ENCODE measurements around the gene SIGLEC11.

Gene SIGLEC11

DNA sequence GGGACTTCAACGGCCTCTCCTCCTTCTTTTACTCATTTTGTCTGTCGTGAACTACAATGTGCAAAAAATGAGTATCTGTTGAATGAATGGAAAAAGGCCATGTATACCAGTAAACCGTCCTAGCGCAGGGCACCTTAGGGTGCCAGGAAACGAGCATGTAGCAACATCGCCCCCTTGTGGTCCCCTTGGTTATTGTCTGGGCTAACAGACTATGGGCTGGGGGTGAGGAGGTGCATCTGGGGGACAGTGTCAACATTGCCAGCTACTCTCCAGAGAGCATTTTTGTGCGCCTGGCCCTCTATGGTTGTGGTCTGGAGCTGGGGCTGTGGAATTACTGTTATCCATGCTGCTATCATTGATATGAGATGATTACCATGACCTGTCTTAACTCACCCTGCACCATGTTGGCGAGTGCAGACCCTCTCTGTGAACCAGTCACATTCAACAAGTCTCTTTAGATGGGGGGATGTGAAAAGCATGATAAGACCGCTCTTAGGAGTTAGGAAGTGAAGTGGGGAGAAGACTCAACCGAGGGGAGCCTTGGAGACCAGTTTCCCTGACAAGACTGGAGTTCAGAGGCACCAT lies 22.8 kb upstream of the SIGLEC11 start:
- Histone ChIP-seq H3K4me3 (ENCODE audit: low read depth, low read length, poor library complexity, severe bottlenecking) (no peak overlapping the region), H3K27me3 (ENCODE audit: insufficient read depth, low read length) (no peaks in the 10 kb centered on the region), H2AFZ (ENCODE audit: low read length) (no peak overlapping the region), H4K20me1 (ENCODE audit: insufficient read depth, low read length) (no peaks in the 10 kb centered on the region), H3K9me3 (ENCODE audit: low read length) (no peaks in the 10 kb centered on the region), H3K36me3 (ENCODE audit: insufficient read depth, low read length) (peaks cover 5% of the 10 kb centered on the region; the same call in 1 of the 2 replicates), H3K79me2 (ENCODE audit: insufficient read depth, low read length) (no peaks in the 10 kb centered on the region), H3K27ac (ENCODE audit: low read depth, low read length, poor library complexity, severe bottlenecking) (no peak overlapping the region), H3K4me2 (ENCODE audit: low read length) (no peak overlapping the region), H3K9me2 (ENCODE audit: low read depth, low read length) (no peaks in the 10 kb centered on the region), H3F3A (ENCODE audit: insufficient read depth, low read length) (no peaks in the 10 kb centered on the region), H3K4me1 (ENCODE audit: insufficient read depth, low read length, severe bottlenecking) (no peaks in the 10 kb centered on the region), H3K9ac (ENCODE audit: low read length) (no peak overlapping the region)
- TF ChIP-seq, protein P1, sequence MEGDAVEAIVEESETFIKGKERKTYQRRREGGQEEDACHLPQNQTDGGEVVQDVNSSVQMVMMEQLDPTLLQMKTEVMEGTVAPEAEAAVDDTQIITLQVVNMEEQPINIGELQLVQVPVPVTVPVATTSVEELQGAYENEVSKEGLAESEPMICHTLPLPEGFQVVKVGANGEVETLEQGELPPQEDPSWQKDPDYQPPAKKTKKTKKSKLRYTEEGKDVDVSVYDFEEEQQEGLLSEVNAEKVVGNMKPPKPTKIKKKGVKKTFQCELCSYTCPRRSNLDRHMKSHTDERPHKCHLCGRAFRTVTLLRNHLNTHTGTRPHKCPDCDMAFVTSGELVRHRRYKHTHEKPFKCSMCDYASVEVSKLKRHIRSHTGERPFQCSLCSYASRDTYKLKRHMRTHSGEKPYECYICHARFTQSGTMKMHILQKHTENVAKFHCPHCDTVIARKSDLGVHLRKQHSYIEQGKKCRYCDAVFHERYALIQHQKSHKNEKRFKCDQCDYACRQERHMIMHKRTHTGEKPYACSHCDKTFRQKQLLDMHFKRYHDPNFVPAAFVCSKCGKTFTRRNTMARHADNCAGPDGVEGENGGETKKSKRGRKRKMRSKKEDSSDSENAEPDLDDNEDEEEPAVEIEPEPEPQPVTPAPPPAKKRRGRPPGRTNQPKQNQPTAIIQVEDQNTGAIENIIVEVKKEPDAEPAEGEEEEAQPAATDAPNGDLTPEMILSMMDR (IDR thresholded peaks at IDR 0.05; ENCODE audit: low read length): peak; percentile 96
- no peak for TF ChIP-seq EZH2 (IDR thresholded peaks at IDR 0.05; ENCODE audit: borderline replicate concordance, low read length)

DNA sequence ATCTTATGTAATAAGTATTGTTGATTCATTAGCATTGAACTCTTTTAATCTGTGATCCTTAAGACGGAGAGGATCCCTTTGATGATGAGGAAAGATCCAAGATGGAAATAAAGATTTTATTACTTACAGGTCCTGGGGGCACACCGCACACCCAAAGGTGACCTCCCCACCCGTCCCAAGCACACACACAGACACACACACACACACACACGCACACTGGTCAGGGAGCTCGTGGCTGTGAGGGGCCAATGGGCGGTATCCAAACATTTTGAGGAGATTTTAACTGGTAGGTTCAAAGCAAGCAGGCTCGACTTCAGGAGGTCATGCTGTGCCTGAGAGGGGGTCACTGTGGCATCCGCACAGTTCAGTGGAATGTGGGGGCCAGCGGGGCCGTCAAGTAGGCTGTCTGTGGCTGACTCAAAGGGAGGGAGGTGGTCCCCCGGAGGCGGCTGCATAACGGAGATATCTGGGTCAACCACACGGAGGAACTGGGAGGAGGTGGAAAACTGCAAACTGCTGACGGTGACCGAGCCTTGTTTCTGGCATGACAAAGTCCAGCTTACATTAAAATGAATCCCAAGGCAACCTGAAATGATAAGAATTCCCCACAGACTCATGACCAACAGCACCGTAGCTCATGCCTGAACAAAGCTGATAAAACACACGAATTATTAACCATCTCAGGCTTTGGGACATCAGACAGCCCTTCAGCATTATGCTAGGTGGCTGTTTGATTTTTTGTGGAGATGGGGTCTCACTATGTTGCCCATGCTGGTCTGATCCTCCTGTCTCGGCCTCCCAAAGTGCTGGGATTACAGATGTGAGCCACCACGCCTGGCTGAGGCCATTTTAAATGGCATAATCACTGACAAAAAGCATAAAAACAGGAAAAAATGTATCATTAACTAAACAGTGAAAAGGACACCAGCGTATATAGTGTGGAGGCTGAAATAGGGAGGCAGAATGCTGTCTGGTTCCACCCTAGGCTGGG lies 20.9 kb upstream of the SIGLEC11 start:
- Histone ChIP-seq H4K20me1 (ENCODE audit: insufficient read depth, low read length) (no peaks in the 10 kb centered on the region), H3K4me1 (ENCODE audit: insufficient read depth, low read length, severe bottlenecking) (no peaks in the 10 kb centered on the region), H2AFZ (ENCODE audit: low read length) (no peak overlapping the region), H3K27me3 (ENCODE audit: insufficient read depth, low read length) (no peaks in the 10 kb centered on the region), H3K9me3 (ENCODE audit: low read length) (no peaks in the 10 kb centered on the region), H3K79me2 (ENCODE audit: insufficient read depth, low read length) (no peaks in the 10 kb centered on the region), H3K9ac (ENCODE audit: low read length) (no peak overlapping the region), H3K36me3 (ENCODE audit: insufficient read depth, low read length) (peaks cover 5% of the 10 kb centered on the region; the same call in 1 of the 2 replicates), H3K27ac (ENCODE audit: low read depth, low read length, poor library complexity, severe bottlenecking) (no peak overlapping the region), H3K4me2 (ENCODE audit: low read length) (no peak overlapping the region), H3F3A (ENCODE audit: insufficient read depth, low read length) (no peaks in the 10 kb centered on the region), H3K9me2 (ENCODE audit: low read depth, low read length) (no peaks in the 10 kb centered on the region), H3K4me3 (ENCODE audit: low read depth, low read length, poor library complexity, severe bottlenecking) (no peak overlapping the region)
- no peak for TF ChIP-seq EZH2 (IDR thresholded peaks at IDR 0.05; ENCODE audit: borderline replicate concordance, low read length)
- TF ChIP-seq, protein P1 (IDR thresholded peaks at IDR 0.05; ENCODE audit: low read length): no peak

- H3K9me3 ChIP-seq (ENCODE audit: low read length): no peaks in the 10 kb centered on the region
- no peaks in the 10 kb centered on the region for H4K20me1 ChIP-seq (ENCODE audit: insufficient read depth, low read length)
- H3K27ac ChIP-seq (ENCODE audit: low read depth, low read length, poor library complexity, severe bottlenecking): no peak overlapping the region
- H3K4me1 ChIP-seq (ENCODE audit: insufficient read depth, low read length, severe bottlenecking): no peaks in the 10 kb centered on the region
- H2AFZ ChIP-seq (ENCODE audit: low read length): no peak overlapping the region
- H3F3A ChIP-seq (ENCODE audit: insufficient read depth, low read length): no peaks in the 10 kb centered on the region
- H3K4me3 ChIP-seq (ENCODE audit: low read depth, low read length, poor library complexity, severe bottlenecking): no peak overlapping the region
- no peak overlapping the region for H3K4me2 ChIP-seq (ENCODE audit: low read length)
- no peaks in the 10 kb centered on the region for H3K27me3 ChIP-seq (ENCODE audit: insufficient read depth, low read length)
- H3K9me2 ChIP-seq (ENCODE audit: low read depth, low read length): no peaks in the 10 kb centered on the region
- no peak overlapping the region for H3K9ac ChIP-seq (ENCODE audit: low read length)
- no peak for TF ChIP-seq EZH2 (IDR thresholded peaks at IDR 0.05; ENCODE audit: borderline replicate concordance, low read length)
- TF ChIP-seq, protein P1 (IDR thresholded peaks at IDR 0.05; ENCODE audit: low read length): no peak
- no peaks in the 10 kb centered on the region for H3K36me3 ChIP-seq (ENCODE audit: insufficient read depth, low read length)
- no peaks in the 10 kb centered on the region for H3K79me2 ChIP-seq (ENCODE audit: insufficient read depth, low read length)
Observed at GRCh38 chr19:49978324-49978723, 17.4 kb upstream of the SIGLEC11 start.

Data from OCI-LY1 (cell line).